ENCODE data around the gene CTPS2.

CTPS2 gene

GRCh38 chrX:16711219-16711811 is 1.2 kb downstream of the CTPS2 start:
- no peak for DNase-seq

- no peak for DNase-seq
These were observed 4.5 kb downstream of the CTPS2 start for GRCh38 chrX:16708016-16708415.

GRCh38 chrX:16705370-16705769 is 7.1 kb downstream of the CTPS2 start:
- DNase-seq: no peak

GRCh38 chrX:16702700-16703599 is 9.5 kb downstream of the CTPS2 start:
- DNase-seq: no peak

- no peak for DNase-seq
These were observed 11.7 kb downstream of the CTPS2 start for GRCh38 chrX:16700734-16701133.

- DNase-seq: no peak
These were observed 13.1 kb downstream of the CTPS2 start for GRCh38 chrX:16699389-16699788.

- DNase-seq: no peak
These were observed 15.5 kb downstream of the CTPS2 start for GRCh38 chrX:16696956-16697355.

- peak; percentile 41 for DNase-seq
These were observed 17.3 kb downstream of the CTPS2 start for GRCh38 chrX:16695079-16695676.

GRCh38 chrX:16687514-16687913 is 25.0 kb downstream of the CTPS2 start:
- DNase-seq: peak; percentile 27

GRCh38 chrX:16683007-16683664 is 29.3 kb downstream of the CTPS2 start:
- DNase-seq: no peak

GRCh38 chrX:16678689-16679088 is 33.8 kb downstream of the CTPS2 start:
- no peak for DNase-seq

GRCh38 chrX:16671005-16671404 is 41.5 kb downstream of the CTPS2 start:
- DNase-seq: peak; percentile 68

GRCh38 chrX:16666541-16666940 is 45.9 kb downstream of the CTPS2 start:
- DNase-seq: peak; percentile 73

- DNase-seq: peak; percentile 82
These were observed 47.4 kb downstream of the CTPS2 start for GRCh38 chrX:16665089-16665488.

- no peak for DNase-seq
These were observed 47.8 kb downstream of the CTPS2 start for GRCh38 chrX:16664626-16665025.

- DNase-seq: peak; percentile 55
These were observed 48.4 kb downstream of the CTPS2 start for GRCh38 chrX:16664074-16664473.

- no peak for DNase-seq
These were observed 50.1 kb downstream of the CTPS2 start for GRCh38 chrX:16662402-16662801.

GRCh38 chrX:16661495-16661894 is 51.0 kb downstream of the CTPS2 start:
- DNase-seq: no peak

- DNase-seq: no peak
These were observed 53.1 kb downstream of the CTPS2 start for GRCh38 chrX:16659321-16659720.

GRCh38 chrX:16658284-16658683 is 54.2 kb downstream of the CTPS2 start:
- DNase-seq: peak; percentile 88

GRCh38 chrX:16654093-16654492 is 58.4 kb downstream of the CTPS2 start:
- DNase-seq: peak; percentile 36

GRCh38 chrX:16653424-16653823 is 59.0 kb downstream of the CTPS2 start:
- DNase-seq: no peak

- no peak for DNase-seq
These were observed 61.0 kb downstream of the CTPS2 start for GRCh38 chrX:16651391-16652024.
